ENCODE data around the gene HSFX1.

Gene HSFX1

GRCh38 chrX:149807747-149808458 lies 34.0 kb downstream of the HSFX1 start:
- no peak for FAIRE-seq

GRCh38 chrX:149818652-149819051 lies 44.8 kb downstream of the HSFX1 start:
- no peak for FAIRE-seq

DNA sequence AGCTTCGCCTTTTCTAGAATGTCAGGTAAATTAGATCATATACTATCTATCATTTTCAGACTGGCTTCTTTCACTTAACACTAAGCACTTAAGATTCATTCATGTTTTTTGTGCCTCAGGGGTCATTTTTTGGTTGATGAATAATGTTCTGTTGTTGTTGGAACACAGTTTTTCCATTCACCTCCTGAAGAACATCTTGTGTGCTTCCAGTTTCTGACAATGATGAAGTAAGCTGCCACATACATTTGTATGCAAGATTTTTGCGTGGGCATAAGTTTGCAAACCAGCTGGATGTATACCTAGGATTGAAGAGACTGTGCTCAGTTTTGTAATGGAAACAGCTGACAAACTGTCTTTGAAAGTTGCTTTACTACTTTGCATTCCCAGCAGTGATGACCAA lies 45.5 kb downstream of the HSFX1 start:
- no peak for FAIRE-seq

GRCh38 chrX:149825424-149825823 lies 51.6 kb downstream of the HSFX1 start:
- no peak for FAIRE-seq

All from islet of Langerhans (tissue), 1 donor.